Muscle of back (tissue), 11 donors: ENCODE results near the gene KLF7. TPM values are rescaled to one million over a fixed set of nuclear protein-coding genes. Genes with fewer than 3 reads are reported as not detected.

Experiments
- DNase-seq, 3 donors: peaks; one replicate each; pipeline versions ENCODE4 v3.0.0 to v3.0.0-alpha.2; 2013
- polyA plus RNA-seq, 10 donors: library from polyadenylated mRNA; unstranded; fragments of 120-200 nt; gene quantifications; one replicate each; pipeline ENCODE4 v1.2.1, GENCODE V29; 2013; ENCODE audit not compliant: insufficient read length in 10 of 10

KLF7 gene
- polyA plus RNA-seq, 10 donors = 14.1 to 18.4 (median 15.9) TPM

DNA sequence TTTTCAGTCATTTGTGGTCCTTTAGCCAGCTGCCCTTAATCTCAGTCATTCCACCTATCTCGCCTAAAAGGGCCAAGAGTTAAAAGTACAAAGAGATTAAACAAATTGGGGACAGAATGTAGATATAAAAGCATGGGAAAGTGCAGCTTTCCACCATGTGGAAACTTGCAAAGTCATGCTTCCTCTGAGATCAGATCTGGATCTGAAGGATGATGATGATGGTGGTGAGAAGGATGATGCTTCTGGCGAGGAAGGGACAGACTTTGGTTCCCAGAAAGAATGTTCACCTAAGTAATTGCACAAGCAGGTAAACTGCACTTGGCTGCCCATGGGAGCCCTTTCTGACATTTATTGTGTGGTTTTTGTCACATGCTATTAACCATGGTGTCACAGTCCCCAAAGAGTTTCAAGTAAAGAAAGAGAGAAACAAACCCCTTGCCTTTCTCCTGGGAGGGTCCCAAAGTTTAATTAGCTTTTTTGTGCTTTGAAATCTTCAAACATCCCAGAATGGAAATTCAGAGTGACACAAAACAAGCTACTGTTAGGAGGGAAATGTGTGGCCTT is 34.7 kb downstream of the KLF7 start:
- no peak for DNase-seq

DNA sequence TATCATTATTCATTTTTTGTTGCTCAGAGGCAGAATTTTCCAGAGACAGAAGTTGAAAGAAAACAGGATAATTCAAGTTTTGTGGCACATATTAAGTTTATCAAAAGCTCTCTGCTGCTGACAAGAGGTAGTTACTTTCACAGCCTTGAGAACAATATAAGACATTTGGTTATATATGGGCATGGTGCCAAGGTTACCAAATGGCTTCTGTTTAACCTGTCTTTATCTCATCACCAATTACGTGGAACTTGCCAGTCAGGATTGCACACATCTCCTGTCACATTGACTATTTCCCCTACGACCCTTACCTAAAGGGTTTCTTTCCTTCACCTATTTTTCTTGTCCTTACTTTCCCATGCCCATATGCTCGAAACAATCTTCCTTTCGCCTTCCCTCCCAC is 35.9 kb downstream of the KLF7 start:
- no peak for DNase-seq

DNA sequence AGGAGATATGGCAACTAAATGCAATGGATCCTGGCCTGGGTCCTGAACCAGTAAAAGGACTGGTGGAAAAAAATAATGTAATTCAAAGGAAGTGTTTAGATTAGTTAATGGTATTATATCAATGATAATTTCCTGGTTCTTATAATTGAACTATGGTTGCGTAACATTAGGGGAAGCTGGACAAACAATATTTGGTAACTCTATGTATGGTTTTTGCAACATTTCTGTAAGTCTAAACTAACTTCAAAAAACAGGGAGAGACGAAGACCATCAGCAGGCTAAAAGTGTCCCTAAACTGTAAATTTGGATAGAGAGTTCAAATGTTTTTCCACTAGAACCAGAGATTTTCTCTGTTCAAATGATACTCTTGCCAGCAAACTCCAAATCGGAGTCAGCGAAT is 36.9 kb downstream of the KLF7 start:
- no peak for DNase-seq

DNA sequence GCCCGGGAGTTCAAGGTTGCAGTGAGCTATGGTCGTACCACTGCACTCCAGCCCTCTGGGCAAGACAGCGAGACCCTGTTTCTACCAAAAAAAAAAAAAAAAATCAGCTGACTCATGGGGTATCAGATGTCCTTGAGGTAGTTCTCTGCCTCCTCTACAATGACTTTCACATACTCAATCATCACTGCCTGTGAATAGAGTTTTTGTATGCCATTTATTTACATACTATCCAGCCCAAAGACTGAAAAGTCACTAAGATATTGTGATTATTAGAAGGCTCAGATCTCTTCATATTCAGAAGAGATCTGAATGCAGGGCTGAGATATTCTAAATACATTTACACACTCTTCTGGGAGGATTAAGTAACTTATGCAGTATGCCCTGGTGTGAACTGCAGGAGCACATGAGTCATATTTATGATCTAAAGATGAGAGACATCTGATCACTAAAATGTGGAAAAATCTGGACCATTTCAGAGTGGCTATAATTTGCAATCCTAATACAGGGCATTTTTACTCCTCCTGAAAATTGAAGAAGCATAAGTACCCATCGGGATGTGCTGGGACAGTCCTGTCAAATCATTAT is 38.9 kb downstream of the KLF7 start:
- DNase-seq = no peak

DNA sequence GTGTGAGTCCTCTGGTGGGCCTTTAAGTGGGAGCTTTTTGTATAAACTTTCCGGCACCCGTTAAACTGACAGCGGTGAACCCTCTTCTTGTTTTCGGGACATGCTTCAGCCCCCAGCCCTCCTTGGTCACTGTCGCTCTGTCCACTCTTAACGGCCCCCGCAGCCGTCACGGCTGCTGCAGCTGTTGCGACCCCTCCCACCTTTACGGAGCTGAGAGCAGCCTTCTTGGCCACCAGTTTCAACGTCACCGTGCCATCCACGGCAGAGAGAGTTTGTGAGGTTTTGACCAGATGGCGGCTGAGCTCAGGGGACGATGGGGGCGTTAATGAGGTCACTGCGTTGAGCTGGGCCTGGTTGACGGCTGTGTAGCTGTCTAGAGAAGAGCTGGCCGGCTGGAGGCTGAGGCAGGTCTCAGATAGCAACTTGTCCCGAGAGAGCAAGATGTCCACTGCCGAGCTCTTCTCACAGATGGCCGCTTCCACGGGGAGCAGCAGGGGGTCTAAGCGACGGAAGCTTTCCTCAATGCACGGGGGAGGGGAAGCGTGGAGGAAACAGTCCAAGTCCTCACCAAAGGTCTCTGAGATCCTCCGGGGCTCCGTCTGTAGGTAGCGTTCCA is 41.9 kb downstream of the KLF7 start:
- no peak for DNase-seq

DNA sequence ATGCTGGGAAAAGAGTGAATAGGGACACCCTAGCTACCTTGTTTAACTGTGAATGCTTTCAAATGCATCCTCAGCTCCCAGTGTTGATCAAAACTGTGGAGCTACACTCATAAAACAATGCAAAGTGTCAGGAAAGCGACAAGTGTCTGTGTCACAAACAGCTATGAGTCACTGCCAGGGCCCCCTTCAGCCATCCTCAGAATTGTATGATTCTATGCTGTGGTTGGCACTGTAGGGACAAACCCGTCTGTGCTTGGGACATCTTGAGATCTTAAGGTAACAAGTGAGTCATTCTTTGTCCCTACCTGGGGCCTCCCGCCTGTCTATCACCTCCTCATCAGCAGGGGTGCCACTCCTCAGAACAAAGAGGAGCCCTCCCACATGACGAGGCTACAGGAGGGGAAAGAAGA is 42.4 kb downstream of the KLF7 start:
- DNase-seq = no peak

DNA sequence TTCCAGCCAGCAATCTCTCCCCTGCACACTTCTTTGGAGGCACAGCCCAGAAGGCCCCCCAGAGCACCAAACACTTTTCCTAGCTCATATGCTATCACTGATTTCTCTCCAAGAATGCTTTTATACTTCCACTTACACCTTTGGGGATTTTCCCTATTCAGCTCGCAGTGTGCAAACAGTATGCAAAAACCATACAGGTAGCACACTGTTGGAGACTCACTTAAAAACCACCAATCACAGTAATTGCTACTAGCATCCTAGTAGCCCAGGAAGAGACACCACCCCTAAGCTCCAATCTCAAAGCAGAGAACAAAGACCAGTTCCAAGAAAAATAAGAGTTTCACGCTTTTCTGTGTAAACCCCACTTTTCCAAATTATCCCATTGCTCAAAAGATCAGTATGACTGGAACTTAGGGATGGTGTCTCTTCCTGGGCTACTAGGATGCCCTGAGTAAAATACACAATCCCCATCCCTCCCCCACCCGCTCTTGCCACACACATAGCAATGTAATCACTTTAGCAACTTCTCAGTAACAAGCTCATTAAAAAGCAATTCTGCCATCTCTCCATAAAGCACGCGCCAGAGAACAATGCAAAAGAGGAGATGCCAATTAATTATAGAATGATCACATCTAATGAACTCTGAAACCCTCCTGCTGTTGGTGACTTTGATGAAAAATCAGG is 43.0 kb downstream of the KLF7 start:
- no peak for DNase-seq

DNA sequence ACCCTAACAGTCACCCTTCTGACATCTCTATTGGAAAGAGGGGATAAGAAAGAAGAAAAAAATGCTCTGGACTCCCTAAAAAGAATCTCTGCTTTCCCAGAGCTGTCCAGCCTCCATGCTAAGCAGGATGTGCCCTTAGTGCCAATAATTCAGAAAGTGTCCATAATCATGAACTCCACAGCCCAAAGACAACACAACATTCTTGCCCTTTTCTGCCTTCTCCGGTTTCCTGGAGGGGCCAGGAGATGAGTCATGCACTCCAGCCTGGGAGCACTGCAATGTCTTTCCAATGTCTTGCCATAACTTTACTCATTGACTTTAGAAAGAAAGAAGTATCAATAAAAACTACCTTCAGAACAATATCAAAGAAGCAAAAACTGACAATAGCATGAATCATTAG is 44.0 kb downstream of the KLF7 start:
- DNase-seq = no peak

DNA sequence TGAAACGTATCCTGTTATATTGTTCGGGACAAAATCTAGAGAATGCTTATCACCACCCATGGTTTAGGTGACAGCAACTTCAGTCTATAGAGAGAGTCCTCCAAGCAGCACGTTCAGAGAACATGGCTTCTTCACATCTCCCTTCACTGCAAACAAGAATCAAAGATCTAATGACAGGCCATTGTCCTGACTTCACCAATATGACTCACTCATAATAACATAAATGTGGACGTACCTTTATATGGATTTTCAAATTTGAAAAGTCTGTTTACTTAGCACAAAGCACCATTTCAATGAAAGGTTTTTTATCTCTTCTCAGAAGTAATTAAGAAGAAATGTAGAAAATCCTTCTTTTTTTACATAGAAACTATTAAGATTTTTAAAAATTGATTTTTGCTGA is 46.7 kb downstream of the KLF7 start:
- DNase-seq = no peak

DNA sequence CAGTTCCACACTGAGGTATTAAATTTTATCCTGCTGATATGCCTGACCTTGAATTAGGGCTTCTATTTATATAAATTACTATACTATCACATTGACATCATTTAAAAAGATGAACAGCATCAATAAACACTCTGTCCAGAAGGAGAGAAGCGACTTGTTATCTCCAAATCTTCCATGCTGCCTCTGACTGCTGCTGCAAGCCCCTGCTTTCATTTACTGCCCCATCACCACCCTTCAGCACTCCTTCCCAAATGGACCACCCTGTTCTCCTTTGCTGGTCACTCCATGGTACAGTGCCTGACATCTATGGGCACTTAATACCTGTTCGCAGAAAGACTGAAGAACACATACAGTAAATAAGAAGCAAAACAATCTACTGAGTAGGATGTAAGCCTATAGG is 48.1 kb downstream of the KLF7 start:
- DNase-seq = no peak

DNA sequence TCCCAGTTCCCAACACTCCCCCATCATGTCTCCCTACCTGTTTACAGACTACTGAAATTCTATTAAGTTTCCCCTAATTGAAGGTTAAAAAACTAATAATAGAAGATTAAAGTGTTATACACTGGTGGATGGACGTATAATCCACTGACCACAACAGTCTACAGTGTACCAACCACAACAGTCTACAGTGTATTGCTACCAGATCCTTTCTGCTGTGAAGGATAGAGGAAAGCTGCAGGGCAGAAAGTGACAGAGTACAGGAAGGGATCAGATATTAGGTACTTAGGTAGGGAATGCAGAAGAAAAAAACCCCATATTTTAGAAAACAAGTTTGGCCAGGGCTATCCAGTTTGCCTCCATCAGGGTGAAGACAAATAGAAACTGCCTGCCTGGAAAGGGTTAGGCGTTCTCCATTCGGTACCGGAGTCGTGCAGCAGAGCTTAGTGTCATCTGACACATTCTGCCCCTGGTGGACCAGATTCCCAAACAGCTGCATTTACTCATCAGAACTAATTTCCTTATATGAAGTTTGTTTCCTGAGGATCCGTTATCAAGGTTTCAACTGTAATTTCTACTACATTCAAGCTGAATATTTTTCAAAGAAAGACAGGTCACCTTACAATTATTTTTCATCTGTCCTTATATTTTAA is 49.9 kb downstream of the KLF7 start:
- DNase-seq = no peak

DNA sequence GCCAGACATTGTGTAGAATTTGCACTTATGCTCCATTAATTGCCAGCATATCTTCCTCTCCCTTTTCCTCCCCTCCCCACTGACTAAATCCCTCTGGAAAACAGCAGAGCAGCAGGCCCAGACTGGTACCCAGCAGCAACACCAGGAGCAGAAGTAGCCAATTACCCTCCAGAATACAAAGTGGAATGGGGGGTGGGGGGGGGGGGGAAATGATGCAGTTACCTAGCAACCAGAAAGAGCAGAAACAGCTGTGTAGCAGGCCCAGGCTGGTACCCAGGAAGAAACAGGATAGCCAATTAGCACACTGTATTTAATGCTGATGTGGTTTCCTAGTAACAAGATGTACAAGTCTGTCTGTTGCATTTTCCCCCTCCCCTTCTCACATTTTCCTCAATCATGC is 52.3 kb downstream of the KLF7 start:
- no peak for DNase-seq

DNA sequence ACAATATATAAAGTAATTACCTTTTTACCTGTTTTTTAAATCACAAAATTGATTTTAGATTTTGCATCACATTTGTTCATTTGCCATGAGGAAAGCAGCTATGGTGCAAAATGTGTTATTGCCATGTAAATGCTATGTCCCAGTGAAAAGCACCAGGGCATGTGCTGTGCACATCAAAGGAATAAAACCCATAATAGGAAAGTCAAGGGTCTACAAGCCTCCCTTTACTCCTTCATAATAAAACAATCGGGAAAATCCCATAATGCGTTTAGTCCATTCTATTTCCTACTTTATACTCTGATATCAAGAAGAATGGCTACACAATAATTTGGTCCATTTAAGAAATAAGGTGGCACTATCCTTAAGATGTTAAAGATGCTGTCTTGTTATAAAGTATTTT is 53.0 kb downstream of the KLF7 start:
- no peak for DNase-seq

DNA sequence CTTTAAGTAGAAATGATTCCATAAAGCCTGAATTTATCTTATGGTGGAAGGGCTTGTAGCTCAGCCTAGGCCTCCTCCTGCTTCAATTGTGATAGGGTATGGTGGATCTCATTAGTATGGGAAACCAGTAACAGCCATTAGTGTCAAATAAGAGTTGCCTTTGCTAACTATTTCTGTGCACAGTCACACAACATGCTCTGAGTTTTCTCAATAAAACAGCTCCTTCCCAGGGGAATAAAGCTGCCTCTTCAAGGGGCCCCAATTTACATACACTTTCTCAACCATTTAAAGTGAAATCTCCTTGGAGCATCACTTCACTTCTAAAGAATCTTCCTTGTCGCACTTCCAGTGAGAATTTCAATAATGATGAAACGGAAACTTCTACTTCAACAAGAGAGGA is 53.4 kb downstream of the KLF7 start:
- DNase-seq = no peak

DNA sequence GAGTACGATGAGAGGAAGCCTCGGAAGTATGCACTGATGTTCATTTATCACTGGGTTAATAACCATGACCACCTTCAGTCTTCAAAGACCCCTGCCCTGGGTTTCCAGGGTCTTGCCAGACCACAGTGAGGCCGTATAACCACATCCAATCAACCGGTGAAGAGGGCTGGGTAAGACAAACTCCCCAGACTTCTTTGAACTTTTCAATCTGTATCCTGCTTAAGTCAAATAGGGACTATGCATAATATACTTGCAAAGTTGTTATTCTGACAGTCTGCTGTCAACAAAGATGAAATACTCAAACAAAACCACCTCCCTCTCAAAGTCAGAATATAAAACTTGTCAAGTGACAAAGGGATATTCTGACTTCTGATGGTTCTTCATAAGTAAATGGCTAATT is 54.0 kb downstream of the KLF7 start:
- no peak for DNase-seq

DNA sequence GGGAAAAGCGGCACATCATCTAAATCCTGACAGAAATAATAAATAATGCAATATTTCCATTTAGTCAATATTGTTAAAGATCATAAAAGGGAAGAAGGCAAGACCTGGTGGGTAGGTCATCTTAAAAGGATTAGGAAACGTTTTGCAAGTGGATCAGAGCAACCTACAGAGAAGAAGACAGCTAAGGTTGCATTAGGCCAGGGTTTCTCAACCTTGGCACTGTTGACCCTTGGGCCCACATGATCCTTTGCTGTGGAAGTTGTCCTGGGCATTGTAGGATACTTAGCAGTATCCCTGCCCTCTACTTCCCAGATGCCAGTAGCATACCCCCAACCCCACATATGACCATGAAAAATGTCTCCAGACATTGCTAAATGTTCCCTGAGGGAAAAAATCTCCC is 55.0 kb downstream of the KLF7 start:
- DNase-seq = no peak

DNA sequence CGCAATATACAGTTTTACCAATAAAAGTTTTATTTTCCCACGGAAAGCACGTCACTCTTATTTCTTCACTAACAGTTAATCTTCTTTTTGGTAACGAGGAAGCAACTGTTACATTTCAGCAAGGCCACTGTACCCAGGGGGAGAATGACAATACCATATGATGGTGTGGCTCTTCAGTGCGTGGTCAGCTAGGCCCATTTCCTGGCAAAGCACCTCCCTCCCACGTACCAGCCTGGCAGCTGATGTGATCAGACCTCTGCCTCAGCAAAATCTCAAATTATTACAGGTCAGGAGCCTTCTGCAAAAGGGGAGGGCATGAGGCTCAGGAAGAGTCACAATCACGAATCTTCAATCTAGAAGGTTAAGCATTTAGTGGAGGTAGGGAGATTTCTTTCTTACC is 55.4 kb downstream of the KLF7 start:
- no peak for DNase-seq

DNA sequence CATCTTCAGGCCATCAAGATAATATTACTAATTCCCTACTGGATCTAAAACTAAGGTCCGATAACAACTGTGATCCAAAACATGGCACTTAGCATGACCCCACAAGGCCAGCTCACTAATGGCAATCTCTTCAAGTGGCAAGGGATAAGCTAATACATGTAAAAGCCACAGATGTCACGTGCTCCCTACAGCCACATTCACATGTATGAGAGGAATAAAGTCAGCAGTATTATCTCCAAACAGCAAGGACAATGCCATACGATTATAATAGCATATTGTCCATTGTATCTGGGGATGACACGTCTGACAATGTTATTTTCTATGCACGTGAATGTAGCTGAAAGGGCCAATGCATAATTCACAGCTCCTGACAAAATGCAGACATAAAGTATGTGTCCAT is 56.0 kb downstream of the KLF7 start:
- no peak for DNase-seq

DNA sequence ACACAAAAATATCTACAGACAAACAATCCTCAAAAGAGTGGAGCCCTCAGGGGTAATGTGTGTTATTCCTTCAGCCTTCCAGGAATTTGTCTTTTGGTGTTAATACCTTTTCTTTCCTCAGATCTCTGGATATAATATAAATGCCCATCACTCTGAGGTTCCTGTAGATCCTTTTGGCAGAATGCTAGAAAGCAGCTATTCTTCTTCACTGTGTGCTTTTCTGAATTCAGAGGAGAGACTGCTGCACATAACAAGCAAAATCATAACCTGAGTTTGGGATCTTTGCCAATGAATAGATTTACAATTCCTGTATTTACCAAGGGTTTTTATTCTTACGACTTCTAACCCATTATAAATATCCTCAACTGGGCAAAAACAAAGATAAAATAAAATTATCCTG is 57.3 kb downstream of the KLF7 start:
- DNase-seq = no peak

DNA sequence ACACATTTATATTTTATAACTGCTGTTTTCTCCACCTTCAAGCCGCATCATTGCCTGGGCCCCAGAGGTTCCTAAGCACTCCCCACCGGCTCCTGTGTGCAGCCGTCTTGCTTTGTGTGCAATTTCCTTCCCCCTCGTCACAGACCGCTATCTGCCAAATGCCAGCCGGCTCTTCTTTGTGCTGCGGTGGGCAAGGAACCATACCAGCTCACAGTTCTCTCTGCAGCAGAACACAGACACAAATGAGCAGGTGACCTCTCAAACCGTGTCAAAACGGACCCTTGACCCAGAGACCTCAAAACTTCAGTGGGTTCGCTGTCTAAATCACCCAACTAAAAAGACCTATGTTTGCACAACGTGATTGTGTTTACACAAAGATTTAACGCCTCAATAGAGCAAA is 58.2 kb downstream of the KLF7 start:
- no peak for DNase-seq

DNA sequence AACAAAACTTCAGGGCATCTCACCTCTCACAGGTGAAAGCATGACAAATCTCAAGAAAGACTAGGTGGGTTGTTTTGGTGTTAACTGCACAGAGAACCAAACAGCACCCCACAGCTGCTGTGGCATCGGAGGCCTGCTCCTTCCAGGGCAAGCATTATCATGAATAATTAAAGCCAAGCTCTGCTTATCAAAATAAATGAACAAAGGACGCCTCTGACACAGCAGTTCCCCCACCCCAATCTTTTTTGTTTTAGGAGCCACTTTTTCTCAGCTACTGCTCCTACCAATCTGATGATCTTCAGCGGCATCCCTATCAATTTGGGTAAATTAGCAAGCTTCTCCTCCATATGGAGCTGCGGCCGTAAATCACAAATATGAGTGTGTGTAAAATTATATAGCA is 58.6 kb downstream of the KLF7 start:
- no peak for DNase-seq

DNA sequence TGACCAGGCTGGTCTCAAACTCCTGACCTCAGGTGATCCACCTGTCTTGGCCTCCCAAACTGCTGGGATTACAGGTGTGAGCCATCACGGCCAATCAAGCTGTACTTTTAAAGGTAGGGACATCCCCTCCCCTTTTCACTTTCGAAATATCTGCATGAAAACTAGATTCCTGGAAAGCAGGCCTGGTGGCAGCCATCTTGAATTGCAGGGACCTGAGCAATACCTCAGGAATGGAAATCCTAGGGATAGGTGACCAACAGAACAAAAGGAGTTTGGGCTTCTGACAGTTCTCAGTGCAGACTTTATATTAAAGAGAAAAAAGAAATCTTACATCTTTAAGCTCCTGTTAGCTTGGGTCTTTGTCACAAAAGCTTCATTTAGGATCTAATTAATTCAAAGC is 62.6 kb downstream of the KLF7 start:
- DNase-seq = no peak

DNA sequence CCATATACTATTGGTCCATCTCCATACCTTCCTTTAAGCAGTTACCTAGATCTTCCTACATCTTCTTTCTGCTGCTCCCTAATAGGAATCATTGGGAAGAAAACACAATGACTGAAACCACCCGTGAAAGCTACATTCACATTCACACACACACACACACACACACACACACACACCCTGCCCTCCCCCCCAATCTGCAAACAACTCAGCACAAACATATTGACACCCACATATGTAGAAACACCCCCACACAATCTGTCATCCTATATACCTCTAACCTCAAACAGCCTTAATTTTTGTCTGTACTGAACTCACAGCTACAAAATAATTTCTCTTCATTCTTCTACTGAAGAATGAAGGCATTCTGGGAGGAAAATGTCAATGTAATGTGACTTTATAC is 63.8 kb downstream of the KLF7 start:
- DNase-seq = no peak
